ENCODE results near the gene TMEM255B. TPM values are rescaled to one million over a fixed set of nuclear protein-coding genes. Genes with fewer than 3 reads are reported as not detected.
"Not testable (repeated sequence)": the region's sequence is repeated elsewhere in the genome, so short reads cannot be mapped to it uniquely, and the experiment has no call there.

Gene TMEM255B
- total RNA-seq, 1 donor from 2014 or later, result 1.5 TPM

DNA sequence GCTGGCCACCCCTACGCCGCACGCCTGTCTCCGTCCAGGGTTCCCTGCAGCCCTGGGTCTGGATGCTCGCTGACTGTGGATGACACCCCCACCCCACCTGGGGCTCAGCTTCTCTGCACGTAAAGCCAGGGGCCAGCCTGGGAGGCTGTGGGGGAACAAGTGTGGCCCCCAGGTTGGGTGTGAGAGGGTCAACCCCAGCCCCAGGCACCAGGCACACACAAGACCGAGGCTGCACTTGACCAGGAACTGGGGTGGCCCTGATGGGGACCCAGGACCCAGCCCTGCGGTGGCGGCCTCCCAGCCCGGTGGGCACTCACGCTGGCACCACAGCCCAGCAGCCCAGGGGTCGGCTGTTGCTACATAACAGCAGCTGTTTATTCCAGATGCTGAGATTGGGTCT is 63.2 kb downstream of the TMEM255B start:
- Mint-ChIP-seq H3K36me3 (ENCODE audit: insufficient read depth) (peaks cover 2% of the 10 kb centered on the region), H3K4me3 (ENCODE audit: low read depth) (no peak overlapping the region), H3K27me3 (no peaks in the 10 kb centered on the region), H3K4me1 (ENCODE audit: low read depth) (no peaks in the 10 kb centered on the region), H3K27ac (no peak overlapping the region), H3K9me3 (ENCODE audit: low read depth) (no peaks in the 10 kb centered on the region)
- TF ChIP-seq, protein P1, sequence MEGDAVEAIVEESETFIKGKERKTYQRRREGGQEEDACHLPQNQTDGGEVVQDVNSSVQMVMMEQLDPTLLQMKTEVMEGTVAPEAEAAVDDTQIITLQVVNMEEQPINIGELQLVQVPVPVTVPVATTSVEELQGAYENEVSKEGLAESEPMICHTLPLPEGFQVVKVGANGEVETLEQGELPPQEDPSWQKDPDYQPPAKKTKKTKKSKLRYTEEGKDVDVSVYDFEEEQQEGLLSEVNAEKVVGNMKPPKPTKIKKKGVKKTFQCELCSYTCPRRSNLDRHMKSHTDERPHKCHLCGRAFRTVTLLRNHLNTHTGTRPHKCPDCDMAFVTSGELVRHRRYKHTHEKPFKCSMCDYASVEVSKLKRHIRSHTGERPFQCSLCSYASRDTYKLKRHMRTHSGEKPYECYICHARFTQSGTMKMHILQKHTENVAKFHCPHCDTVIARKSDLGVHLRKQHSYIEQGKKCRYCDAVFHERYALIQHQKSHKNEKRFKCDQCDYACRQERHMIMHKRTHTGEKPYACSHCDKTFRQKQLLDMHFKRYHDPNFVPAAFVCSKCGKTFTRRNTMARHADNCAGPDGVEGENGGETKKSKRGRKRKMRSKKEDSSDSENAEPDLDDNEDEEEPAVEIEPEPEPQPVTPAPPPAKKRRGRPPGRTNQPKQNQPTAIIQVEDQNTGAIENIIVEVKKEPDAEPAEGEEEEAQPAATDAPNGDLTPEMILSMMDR (IDR thresholded peaks at IDR 0.05; ENCODE audit: unreplicated experiment), result no peak
- no peak for DNase-seq (ENCODE audit: low spot score, unreplicated experiment)

DNA sequence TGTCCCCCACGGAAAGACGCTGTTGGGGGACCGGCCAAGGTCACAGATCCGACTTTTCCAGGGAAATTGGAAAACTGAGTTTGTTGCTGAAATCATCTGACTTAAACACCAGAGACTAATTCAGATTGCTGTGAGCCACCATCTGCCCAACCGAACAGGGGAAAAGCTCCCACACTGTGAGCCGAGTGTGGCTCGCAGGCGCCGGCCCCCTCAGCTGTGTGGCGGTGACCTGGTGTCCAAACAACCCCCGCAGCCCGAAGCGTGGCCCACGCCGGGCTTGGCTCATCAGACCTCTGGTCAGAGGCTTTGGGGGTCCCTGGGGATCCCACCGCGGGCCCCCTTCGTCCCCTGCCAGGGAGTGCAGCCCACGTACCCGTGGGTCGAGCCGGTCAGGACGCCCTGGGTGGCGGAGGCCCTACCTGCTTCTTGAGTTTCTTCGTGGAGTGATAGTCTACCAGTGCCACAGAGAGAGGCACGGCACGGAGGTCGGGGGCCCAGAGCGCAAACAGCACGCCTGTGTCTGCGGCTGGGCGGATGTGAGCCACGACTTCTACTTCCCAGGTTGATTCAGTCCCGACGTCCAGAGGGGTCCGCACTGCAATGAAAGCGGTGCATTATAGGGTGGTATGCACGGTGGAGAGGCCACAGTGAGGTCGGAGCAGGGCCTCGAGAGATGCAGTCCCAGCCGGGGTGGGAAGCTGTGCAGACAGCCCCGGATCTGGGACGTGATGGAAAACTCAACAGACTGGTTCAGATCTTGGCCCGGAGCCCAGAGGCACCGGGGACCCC is 64.1 kb downstream of the TMEM255B start:
- TF ChIP-seq, protein P1 (IDR thresholded peaks at IDR 0.05; ENCODE audit: unreplicated experiment), result no peak
- Mint-ChIP-seq H3K27ac (no peak overlapping the region), H3K9me3 (ENCODE audit: low read depth) (no peaks in the 10 kb centered on the region), H3K4me3 (ENCODE audit: low read depth) (no peak overlapping the region), H3K27me3 (no peaks in the 10 kb centered on the region), H3K36me3 (ENCODE audit: insufficient read depth) (peaks cover 4% of the 10 kb centered on the region), H3K4me1 (ENCODE audit: low read depth) (no peaks in the 10 kb centered on the region)
- no peak for DNase-seq (ENCODE audit: low spot score, unreplicated experiment)

DNA sequence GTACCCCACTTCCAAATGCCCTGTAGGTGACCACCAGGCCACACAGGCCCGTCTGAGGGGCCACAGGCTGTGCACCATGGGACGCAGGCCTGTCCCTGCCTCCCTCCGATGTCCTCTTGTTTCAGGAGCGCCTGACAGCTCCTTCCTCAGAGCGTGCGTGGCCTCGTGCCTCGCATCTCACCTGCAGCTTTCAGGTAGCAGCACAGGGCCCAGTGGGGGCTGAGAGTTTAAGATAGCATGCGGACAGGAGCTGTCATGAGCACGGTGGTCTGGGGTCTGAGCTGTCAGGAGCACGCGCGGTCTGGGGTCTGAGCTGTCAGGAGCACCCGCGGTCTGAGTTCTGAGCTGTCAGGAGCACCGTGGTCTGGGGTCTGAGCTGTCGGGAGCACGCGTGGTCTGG is 64.7 kb downstream of the TMEM255B start:
- H3K4me3 Mint-ChIP-seq (ENCODE audit: low read depth), result no peak overlapping the region
- peaks cover 4% of the 10 kb centered on the region for H3K36me3 Mint-ChIP-seq (ENCODE audit: insufficient read depth)
- TF ChIP-seq, protein P1 (IDR thresholded peaks at IDR 0.05; ENCODE audit: unreplicated experiment), result no peak
- H3K27me3 Mint-ChIP-seq, result no peaks in the 10 kb centered on the region
- no peaks in the 10 kb centered on the region for H3K9me3 Mint-ChIP-seq (ENCODE audit: low read depth)
- DNase-seq (ENCODE audit: low spot score, unreplicated experiment), result no peak
- no peaks in the 10 kb centered on the region for H3K4me1 Mint-ChIP-seq (ENCODE audit: low read depth)
- H3K27ac Mint-ChIP-seq, result no peak overlapping the region

DNA sequence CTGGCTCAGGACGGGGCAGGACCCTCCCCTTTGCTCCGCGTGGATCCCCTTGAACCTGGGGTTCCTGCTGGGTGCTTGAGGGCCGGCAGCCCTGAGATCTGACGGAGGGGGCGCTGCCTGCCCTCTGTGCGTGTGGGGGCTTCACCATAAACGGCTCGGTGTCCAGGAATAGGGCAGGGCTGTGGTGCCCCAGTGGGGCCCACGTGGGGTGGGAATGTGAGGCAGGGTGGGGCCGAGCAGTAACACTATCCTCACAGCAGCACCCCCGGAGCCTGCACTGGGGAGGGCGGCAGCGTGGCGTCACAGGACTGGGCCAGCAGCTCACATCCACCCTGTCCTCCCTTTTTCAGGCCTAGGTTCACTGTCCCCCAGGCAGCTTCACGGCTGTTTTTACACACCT is 66.8 kb downstream of the TMEM255B start:
- TF ChIP-seq, protein P1 (IDR thresholded peaks at IDR 0.05; ENCODE audit: unreplicated experiment), result no peak
- DNase-seq (ENCODE audit: low spot score, unreplicated experiment), result no peak
- H3K4me3 Mint-ChIP-seq (ENCODE audit: low read depth), result no peak overlapping the region
- H3K36me3 Mint-ChIP-seq (ENCODE audit: insufficient read depth), result peaks cover 4% of the 10 kb centered on the region
- no peaks in the 10 kb centered on the region for H3K9me3 Mint-ChIP-seq (ENCODE audit: low read depth)
- no peak overlapping the region for H3K27ac Mint-ChIP-seq
- no peaks in the 10 kb centered on the region for H3K27me3 Mint-ChIP-seq
- H3K4me1 Mint-ChIP-seq (ENCODE audit: low read depth), result no peaks in the 10 kb centered on the region

DNA sequence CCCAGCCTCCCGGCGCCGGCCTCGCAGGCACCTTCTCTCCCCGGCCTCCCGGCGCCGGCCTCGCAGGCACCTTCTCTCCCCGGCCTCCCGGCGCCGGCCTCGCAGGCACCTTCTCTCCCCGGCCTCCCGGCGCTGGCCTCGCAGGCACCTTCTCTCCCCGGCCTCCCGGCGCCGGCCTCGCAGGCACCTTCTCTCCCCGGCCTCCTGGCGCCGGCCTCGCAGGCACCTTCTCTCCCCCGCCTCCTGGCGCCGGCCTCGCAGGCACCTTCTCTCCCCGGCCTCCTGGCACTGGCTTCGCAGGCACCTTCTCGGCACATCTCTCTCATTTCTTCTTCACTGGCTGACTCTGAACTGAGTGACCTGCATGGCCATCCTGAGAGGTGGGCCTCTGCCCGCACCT is 67.4 kb downstream of the TMEM255B start:
- DNase-seq (ENCODE audit: low spot score, unreplicated experiment); H3K36me3 Mint-ChIP-seq (ENCODE audit: insufficient read depth); H3K9me3 Mint-ChIP-seq (ENCODE audit: low read depth); H3K4me3 Mint-ChIP-seq (ENCODE audit: low read depth); H3K27me3 Mint-ChIP-seq; H3K27ac Mint-ChIP-seq; H3K4me1 Mint-ChIP-seq (ENCODE audit: low read depth): not testable (repeated sequence)

DNA sequence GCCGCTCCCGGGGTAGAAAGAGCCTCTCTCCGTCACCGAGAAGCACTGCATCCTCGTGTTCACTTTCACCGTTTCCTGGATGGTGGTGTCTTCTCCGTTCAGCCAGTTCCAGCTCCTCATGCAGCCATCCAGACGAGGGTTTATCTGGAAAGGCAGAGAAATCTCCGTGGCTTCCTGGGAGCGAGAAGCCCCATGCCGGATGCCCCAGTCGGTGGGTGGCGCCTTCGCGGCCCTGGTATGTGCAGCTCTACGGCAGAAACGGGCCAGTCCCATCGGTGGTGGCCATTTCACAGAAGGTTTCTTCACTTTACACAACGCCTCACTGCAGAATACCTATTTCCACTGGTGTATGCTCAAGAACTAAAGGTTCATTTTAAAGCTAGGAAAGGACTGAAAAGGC is 68.0 kb downstream of the TMEM255B start:
- no peaks in the 10 kb centered on the region for H3K4me1 Mint-ChIP-seq (ENCODE audit: low read depth)

More for the DNA sequence above, 68.0 kb downstream of the TMEM255B start:
- TF ChIP-seq, protein P1 (IDR thresholded peaks at IDR 0.05; ENCODE audit: unreplicated experiment), result no peak
- Mint-ChIP-seq H3K27me3 (no peaks in the 10 kb centered on the region), H3K36me3 (ENCODE audit: insufficient read depth) (peaks cover 4% of the 10 kb centered on the region), H3K9me3 (ENCODE audit: low read depth) (no peaks in the 10 kb centered on the region), H3K4me3 (ENCODE audit: low read depth) (no peak overlapping the region), H3K27ac (no peak overlapping the region)
- no peak for DNase-seq (ENCODE audit: low spot score, unreplicated experiment)
